Gastrocnemius medialis (tissue), 4 donors: ENCODE measurements around the gene HAO1.

Source experiments
- POLR2A ChIP-seq, 2 donors: fragments of 450-650 bp; IDR thresholded peaks; one replicate each; pipeline ENCODE4 v1.6.1; 2017; ENCODE audit warnings: antibody characterized with exemption in 2 of 2, mild to moderate bottlenecking in 2 of 2, moderate library complexity in 2 of 2
- TF ChIP-seq, protein P1 (sequence below), 5 experiments: fragments of 450-650 bp in 3 of 5; fragments of 200-600 bp in 2 of 5; sonication (generic) in 2 of 5; IDR thresholded peaks in 4 of 5; conservative IDR thresholded peaks in 1 of 5; 1 replicate in 4 of 5; 2 replicates in 1 of 5; pipeline ENCODE4 v1.5.1; 2016 to 2019; ENCODE audit warnings: antibody characterized with exemption in 5 of 5, mild to moderate bottlenecking in 3 of 5, moderate library complexity in 3 of 5

- TF ChIP-seq POLR2A (IDR thresholded peaks at IDR 0.05) = no peak
- TF ChIP-seq, protein P1, sequence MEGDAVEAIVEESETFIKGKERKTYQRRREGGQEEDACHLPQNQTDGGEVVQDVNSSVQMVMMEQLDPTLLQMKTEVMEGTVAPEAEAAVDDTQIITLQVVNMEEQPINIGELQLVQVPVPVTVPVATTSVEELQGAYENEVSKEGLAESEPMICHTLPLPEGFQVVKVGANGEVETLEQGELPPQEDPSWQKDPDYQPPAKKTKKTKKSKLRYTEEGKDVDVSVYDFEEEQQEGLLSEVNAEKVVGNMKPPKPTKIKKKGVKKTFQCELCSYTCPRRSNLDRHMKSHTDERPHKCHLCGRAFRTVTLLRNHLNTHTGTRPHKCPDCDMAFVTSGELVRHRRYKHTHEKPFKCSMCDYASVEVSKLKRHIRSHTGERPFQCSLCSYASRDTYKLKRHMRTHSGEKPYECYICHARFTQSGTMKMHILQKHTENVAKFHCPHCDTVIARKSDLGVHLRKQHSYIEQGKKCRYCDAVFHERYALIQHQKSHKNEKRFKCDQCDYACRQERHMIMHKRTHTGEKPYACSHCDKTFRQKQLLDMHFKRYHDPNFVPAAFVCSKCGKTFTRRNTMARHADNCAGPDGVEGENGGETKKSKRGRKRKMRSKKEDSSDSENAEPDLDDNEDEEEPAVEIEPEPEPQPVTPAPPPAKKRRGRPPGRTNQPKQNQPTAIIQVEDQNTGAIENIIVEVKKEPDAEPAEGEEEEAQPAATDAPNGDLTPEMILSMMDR (IDR thresholded peaks at IDR 0.05 in 4 of 5, conservative IDR thresholded peaks at IDR 0.05 in 1 of 5) = no peak
These were observed 5.2 kb downstream of the HAO1 start for GRCh38 chr20:7935027-7935551.
